OCI-LY7 (cell line): ENCODE data around the gene SLFN14.

Experiments
- EZH2phosphoT487 ChIP-seq: fragments of 200-600 bp; sonication (generic); IDR thresholded peaks from 2 replicates; pipeline ENCODE4 v1.6.1; 2018; ENCODE audit warnings: low read depth, borderline replicate concordance, mild to moderate bottlenecking, mixed run types, antibody characterized with exemption, low read length, moderate library complexity, mixed read lengths
- TF ChIP-seq, protein P1 (sequence below): fragments of 200-600 bp; sonication (generic); conservative IDR thresholded peaks from 2 replicates; pipeline ENCODE4 v1.5.1; 2014; ENCODE audit warnings: mild to moderate bottlenecking, antibody characterized with exemption, low read length, moderate library complexity, mixed read lengths

GRCh38 chr17:35537601-35538141, 22.9 kb downstream of the SLFN14 start, which contains the start of gene SLFN12L:
- TF ChIP-seq, protein P1, sequence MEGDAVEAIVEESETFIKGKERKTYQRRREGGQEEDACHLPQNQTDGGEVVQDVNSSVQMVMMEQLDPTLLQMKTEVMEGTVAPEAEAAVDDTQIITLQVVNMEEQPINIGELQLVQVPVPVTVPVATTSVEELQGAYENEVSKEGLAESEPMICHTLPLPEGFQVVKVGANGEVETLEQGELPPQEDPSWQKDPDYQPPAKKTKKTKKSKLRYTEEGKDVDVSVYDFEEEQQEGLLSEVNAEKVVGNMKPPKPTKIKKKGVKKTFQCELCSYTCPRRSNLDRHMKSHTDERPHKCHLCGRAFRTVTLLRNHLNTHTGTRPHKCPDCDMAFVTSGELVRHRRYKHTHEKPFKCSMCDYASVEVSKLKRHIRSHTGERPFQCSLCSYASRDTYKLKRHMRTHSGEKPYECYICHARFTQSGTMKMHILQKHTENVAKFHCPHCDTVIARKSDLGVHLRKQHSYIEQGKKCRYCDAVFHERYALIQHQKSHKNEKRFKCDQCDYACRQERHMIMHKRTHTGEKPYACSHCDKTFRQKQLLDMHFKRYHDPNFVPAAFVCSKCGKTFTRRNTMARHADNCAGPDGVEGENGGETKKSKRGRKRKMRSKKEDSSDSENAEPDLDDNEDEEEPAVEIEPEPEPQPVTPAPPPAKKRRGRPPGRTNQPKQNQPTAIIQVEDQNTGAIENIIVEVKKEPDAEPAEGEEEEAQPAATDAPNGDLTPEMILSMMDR = no peak
- no peak for TF ChIP-seq EZH2phosphoT487
